GM12878 (cell line): ENCODE measurements around the gene TM4SF4.

Experiments used
- BRCA1 ChIP-seq: IDR thresholded peaks from 2 replicates; pipeline ENCODE4 v1.6.1; 2011; ENCODE audit warnings: low read depth, low read length, improper control_type of control experiment
- EP300 ChIP-seq, 2 experiments: fragments of 150-350 bp in 1 of 2; IDR thresholded peaks; 2 replicates each; pipeline ENCODE4 v1.6.1; 2011 to 2012; ENCODE audit warnings: low read depth in 2 of 2, low read length in 2 of 2, borderline replicate concordance in 1 of 2, improper control_type of control experiment in 1 of 2, inconsistent platforms in 1 of 2; ENCODE audit not compliant: control insufficient read depth in 1 of 2
- EZH2 ChIP-seq: IDR thresholded peaks from 2 replicates; pipeline ENCODE4 v1.6.1; 2012; ENCODE audit warnings: low read depth, mild to moderate bottlenecking, control low read depth, inconsistent platforms, low read length, borderline replicate concordance; ENCODE audit not compliant: control insufficient read depth
- FOXK2 ChIP-seq: fragments of 450-650 bp; IDR thresholded peaks from 2 replicates; pipeline ENCODE4 v1.6.1; 2017; ENCODE audit warnings: mild to moderate bottlenecking, moderate library complexity
- NRF1 ChIP-seq: conservative IDR thresholded peaks from 2 replicates; pipeline ENCODE4 v1.6.1; 2011; ENCODE audit warnings: mild to moderate bottlenecking, low read depth, low read length, improper control_type of control experiment
- POLR2A ChIP-seq: IDR thresholded peaks from 2 replicates; pipeline ENCODE4 v1.6.1; 2011; ENCODE audit warnings: low read depth, mild to moderate bottlenecking, low read length
- SIN3A ChIP-seq: IDR thresholded peaks from 2 replicates; pipeline ENCODE4 v1.6.1; 2012; ENCODE audit warnings: low read depth, low read length, improper control_type of control experiment
- SMC3 ChIP-seq: IDR thresholded peaks from 2 replicates; pipeline ENCODE4 v1.6.1; 2011; ENCODE audit warnings: low read length, improper control_type of control experiment, borderline replicate concordance
- ZSCAN29 ChIP-seq: fragments of 450-650 bp; IDR thresholded peaks from 2 replicates; pipeline ENCODE4 v1.6.1; 2017; ENCODE audit warnings: mild to moderate bottlenecking, moderate library complexity
- TF ChIP-seq, protein P1 (sequence below), 3 experiments: IDR thresholded peaks in 2 of 3; conservative IDR thresholded peaks in 1 of 3; 2 replicates each; pipeline ENCODE4 v1.5.1; 2011; ENCODE audit warnings: low read depth in 3 of 3, low read length in 3 of 3, mild to moderate bottlenecking in 3 of 3, control low read depth in 2 of 3, moderate library complexity in 2 of 3, inconsistent platforms in 1 of 3, mixed read lengths in 1 of 3; ENCODE audit not compliant: control insufficient read depth in 2 of 3, insufficient read depth in 1 of 3; ENCODE audit errors: extremely low read depth in 1 of 3
- TF ChIP-seq, protein P2 (sequence below): IDR thresholded peaks from 2 replicates; pipeline ENCODE4 v1.6.1; 2012; ENCODE audit warnings: low read depth, low read length, improper control_type of control experiment

DNA sequence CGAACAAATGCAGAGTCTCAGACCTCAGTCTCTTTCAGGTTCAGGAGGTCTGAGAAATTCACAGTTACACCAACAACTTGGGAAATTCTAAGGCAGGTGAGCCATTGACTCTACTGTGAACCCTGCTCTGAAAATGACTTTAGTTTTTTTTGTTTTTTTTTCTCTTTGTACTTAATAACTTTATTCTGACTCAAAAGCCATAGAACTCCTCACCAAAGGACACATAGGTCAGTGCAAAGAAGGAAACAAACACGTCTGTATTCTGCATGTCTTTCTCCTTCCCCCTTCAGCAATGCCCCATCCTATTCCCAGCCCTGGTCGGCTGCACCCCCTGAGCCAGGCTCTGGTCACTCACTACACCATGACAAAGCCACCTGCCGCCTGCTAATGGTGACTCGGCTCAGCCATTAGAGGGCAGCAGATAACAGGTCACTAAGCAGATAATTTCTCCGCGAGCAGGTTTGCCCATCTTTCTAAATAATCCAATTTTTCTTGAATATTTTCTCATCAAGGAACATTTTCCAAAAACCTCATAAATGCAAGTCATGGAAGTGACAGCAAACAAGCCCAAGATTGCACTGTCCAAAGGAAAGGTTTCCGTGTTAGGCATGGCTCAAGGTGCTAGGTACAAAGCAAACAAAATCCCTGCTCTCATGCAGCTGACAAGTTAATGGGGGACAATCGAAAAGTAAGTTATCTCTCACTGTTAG is 37.7 kb downstream of the TM4SF4 start:
- no peak for TF ChIP-seq BRCA1
- no peak for TF ChIP-seq SIN3A
- TF ChIP-seq EZH2 = no peak
- TF ChIP-seq SMC3 = peak; percentile 66
- no peak for TF ChIP-seq EP300 (IDR thresholded peaks at IDR 0.05; ENCODE audit: borderline replicate concordance in 1 of 2, control insufficient read depth in 1 of 2, low read depth in 2 of 2, low read length in 2 of 2)
- TF ChIP-seq, protein P1, sequence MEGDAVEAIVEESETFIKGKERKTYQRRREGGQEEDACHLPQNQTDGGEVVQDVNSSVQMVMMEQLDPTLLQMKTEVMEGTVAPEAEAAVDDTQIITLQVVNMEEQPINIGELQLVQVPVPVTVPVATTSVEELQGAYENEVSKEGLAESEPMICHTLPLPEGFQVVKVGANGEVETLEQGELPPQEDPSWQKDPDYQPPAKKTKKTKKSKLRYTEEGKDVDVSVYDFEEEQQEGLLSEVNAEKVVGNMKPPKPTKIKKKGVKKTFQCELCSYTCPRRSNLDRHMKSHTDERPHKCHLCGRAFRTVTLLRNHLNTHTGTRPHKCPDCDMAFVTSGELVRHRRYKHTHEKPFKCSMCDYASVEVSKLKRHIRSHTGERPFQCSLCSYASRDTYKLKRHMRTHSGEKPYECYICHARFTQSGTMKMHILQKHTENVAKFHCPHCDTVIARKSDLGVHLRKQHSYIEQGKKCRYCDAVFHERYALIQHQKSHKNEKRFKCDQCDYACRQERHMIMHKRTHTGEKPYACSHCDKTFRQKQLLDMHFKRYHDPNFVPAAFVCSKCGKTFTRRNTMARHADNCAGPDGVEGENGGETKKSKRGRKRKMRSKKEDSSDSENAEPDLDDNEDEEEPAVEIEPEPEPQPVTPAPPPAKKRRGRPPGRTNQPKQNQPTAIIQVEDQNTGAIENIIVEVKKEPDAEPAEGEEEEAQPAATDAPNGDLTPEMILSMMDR (IDR thresholded peaks at IDR 0.05 in 2 of 3, conservative IDR thresholded peaks at IDR 0.05 in 1 of 3; ENCODE audit: control insufficient read depth in 2 of 3, extremely low read depth in 1 of 3, insufficient read depth in 1 of 3, low read depth in 3 of 3, low read length in 3 of 3) = peak; percentile 81 to 85 (median 84); a peak in 5 of 6 replicates
- no peak for TF ChIP-seq FOXK2
- no peak for TF ChIP-seq ZSCAN29
- TF ChIP-seq, protein P2, sequence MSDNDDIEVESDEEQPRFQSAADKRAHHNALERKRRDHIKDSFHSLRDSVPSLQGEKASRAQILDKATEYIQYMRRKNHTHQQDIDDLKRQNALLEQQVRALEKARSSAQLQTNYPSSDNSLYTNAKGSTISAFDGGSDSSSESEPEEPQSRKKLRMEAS = 0 out of 2 replicates have a peak, but pooled peaks have one; percentile 26
- no peak for TF ChIP-seq NRF1
- no peak for TF ChIP-seq POLR2A
